Keratinocyte (primary cell): Measurements from ENCODE around the gene FREM1. TPM values are rescaled to one million over a fixed set of nuclear protein-coding genes. Genes with fewer than 3 reads are reported as not detected.

ENCODE experiments used
- DNase-seq: peaks from one replicate; pipeline ENCODE4 v3.0.0-alpha.2; 2011; ENCODE audit warnings: low read depth, missing footprints, low spot score
- FAIRE-seq: peaks from 2 replicates; lab custom pipeline; 2011; peaks lifted over from hg19 to GRCh38; lab: Jason Lieb, UNC
- H2AFZ ChIP-seq: 2 replicates; pipeline ENCODE4 v1.6.0; 2012; ENCODE audit warnings: low read length, control low read depth, inconsistent platforms; ENCODE audit not compliant: control insufficient read depth
- H3K27ac ChIP-seq: 2 replicates; pipeline ENCODE4 v1.5.1; 2011; ENCODE audit warnings: low read length; ENCODE audit not compliant: control insufficient read depth, insufficient read depth
- H3K27me3 ChIP-seq: 3 replicates; pipeline ENCODE4 v1.6.0; 2011; ENCODE audit warnings: low read length; ENCODE audit not compliant: control insufficient read depth, insufficient read depth; ENCODE audit errors: extremely low read depth
- H3K36me3 ChIP-seq, 2 experiments: 2 replicates in 1 of 2; 3 replicates in 1 of 2; pipeline ENCODE4 v1.5.1; 2011; ENCODE audit warnings: low read length in 2 of 2, mild to moderate bottlenecking in 1 of 2; ENCODE audit not compliant: control insufficient read depth in 2 of 2, insufficient read depth in 2 of 2; ENCODE audit errors: extremely low read depth in 1 of 2
- H3K4me1 ChIP-seq: 3 replicates; pipeline ENCODE4 v1.5.1; 2011; ENCODE audit warnings: low read length; ENCODE audit not compliant: control insufficient read depth, insufficient read depth; ENCODE audit errors: extremely low read depth
- H3K4me2 ChIP-seq: 3 replicates; pipeline ENCODE4 v1.6.0; 2011; ENCODE audit warnings: low read depth, low read length; ENCODE audit not compliant: control insufficient read depth, insufficient read depth; ENCODE audit errors: extremely low read depth
- H3K4me3 ChIP-seq, 3 experiments: fragments of 200-600 bp in 1 of 3; sonication (generic) in 1 of 3; 2 replicates in 2 of 3; 3 replicates in 1 of 3; pipeline ENCODE4 v1.5.1; 2011 to 2016; ENCODE audit warnings: low read length in 3 of 3, mild to moderate bottlenecking in 3 of 3, control low read depth in 2 of 3, inconsistent platforms in 1 of 3, low read depth in 1 of 3, mixed read lengths in 1 of 3, mixed run types in 1 of 3, moderate library complexity in 1 of 3; ENCODE audit not compliant: control insufficient read depth in 2 of 3, insufficient read depth in 2 of 3; ENCODE audit errors: extremely low read depth in 1 of 3
- H3K79me2 ChIP-seq: 2 replicates; pipeline ENCODE4 v1.6.0; 2012; ENCODE audit warnings: low read length; ENCODE audit not compliant: control insufficient read depth, insufficient read depth
- H3K9ac ChIP-seq: 3 replicates; pipeline ENCODE4 v1.6.0; 2011; ENCODE audit warnings: low read length; ENCODE audit not compliant: control insufficient read depth, insufficient read depth; ENCODE audit errors: extremely low read depth
- H3K9me1 ChIP-seq: 3 replicates; pipeline ENCODE4 v1.6.0; 2011; ENCODE audit warnings: low read length; ENCODE audit not compliant: control insufficient read depth, insufficient read depth; ENCODE audit errors: extremely low read depth
- H3K9me3 ChIP-seq: 2 replicates; pipeline ENCODE4 v1.5.1; 2012; ENCODE audit warnings: low read depth, low read length; ENCODE audit not compliant: control insufficient read depth
- H4K20me1 ChIP-seq: 3 replicates; pipeline ENCODE4 v1.6.0; 2011; ENCODE audit warnings: low read length; ENCODE audit not compliant: control insufficient read depth, insufficient read depth; ENCODE audit errors: extremely low read depth
- CTCF ChIP-seq, 3 experiments: IDR thresholded peaks in 1 of 3; conservative IDR thresholded peaks in 1 of 3; optimal IDR thresholded peaks in 1 of 3; 2 replicates in 2 of 3; 3 replicates in 1 of 3; pipeline versions ENCODE3 to v1.5.1; 2011; ENCODE audit warnings: low read length in 3 of 3, mild to moderate bottlenecking in 3 of 3, moderate library complexity in 2 of 3, control low read depth in 1 of 3, inconsistent platforms in 1 of 3; ENCODE audit not compliant: insufficient read depth in 2 of 3; ENCODE audit errors: extremely low read depth in 1 of 3
- EZH2 ChIP-seq: IDR thresholded peaks from one replicate; pipeline ENCODE4 v1.6.1; 2012; ENCODE audit warnings: inconsistent platforms, mild to moderate bottlenecking, low read length, moderate library complexity
- dilution Hi-C: fragments of 300-500 bp; cut with MboI; formaldehyde crosslinking; loops from one replicate; pipeline ENCODE4 v1.7.0; 2020; ENCODE audit warnings: low sequenced_read_pairs; ENCODE audit not compliant: extremely low pct_ligation_motif_present
- polyA plus RNA-seq, 5 experiments: library from polyadenylated mRNA; depleted of rRNA in 3 of 5; stranded (reverse) in 3 of 5; stranded (forward) in 1 of 5; unstranded in 1 of 5; fragments of >200 nt; gene quantifications; 1 replicate in 1 of 5; 2 replicates in 3 of 5; 3 replicates in 1 of 5; pipeline versions ENCODE4 v1.2.1 to v1.2.3, GENCODE V29; 2011 to 2012; ENCODE audit warnings: missing spikeins in 2 of 5, low read depth in 1 of 5, low replicate concordance in 1 of 5
- small RNA-seq, 3 experiments: library from RNA; depleted of rRNA; stranded (forward); fragments of <200 nt; gene quantifications; one replicate each; pipeline ENCODE3, GENCODE V24; 2012; ENCODE audit warnings: low read depth in 3 of 3, low replicate concordance in 1 of 3; ENCODE audit not compliant: insufficient read length in 3 of 3

Gene FREM1
- polyA plus RNA-seq, 1 donor (not counting 4 experiments of a cell fraction or from before 2014, with no cell fraction given) = under 0.01 TPM

DNA sequence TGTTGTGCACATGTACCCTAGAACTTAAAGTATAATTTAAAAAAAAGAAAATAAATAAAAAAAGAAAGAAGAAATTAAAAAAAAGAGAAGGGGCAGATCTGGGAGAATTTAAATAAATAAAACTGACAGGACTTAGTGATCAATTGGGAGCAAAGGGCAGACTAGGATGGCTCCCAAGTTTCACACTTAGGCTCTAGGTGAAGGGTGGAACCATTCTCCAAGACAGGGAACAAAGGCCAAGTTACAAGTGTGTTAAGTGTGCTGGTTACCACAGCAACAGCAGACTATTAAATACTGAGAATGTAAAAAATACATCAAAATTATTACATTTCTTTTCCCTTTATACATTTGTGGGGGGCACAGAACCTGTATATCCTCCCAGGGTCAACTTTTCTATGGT is 224.1 kb downstream of the FREM1 start:
- DNase-seq = no peak
- Histone ChIP-seq H2AFZ (no peak overlapping the region), H3K36me3 (peaks cover 0 to 6% of the 10 kb centered on the region in 2 experiments), H3K4me2 (no peak overlapping the region), H3K9me3 (no peaks in the 10 kb centered on the region), H3K4me3 (no peak overlapping the region), H3K27me3 (no peaks in the 10 kb centered on the region), H3K9me1 (no peaks in the 10 kb centered on the region), H3K27ac (no peak overlapping the region), H4K20me1 (no peaks in the 10 kb centered on the region), H3K9ac (no peak overlapping the region), H3K79me2 (no peaks in the 10 kb centered on the region), H3K4me1 (no peaks in the 10 kb centered on the region)
- no peak for TF ChIP-seq CTCF (optimal IDR thresholded peaks at IDR 0.05 in 1 of 3, IDR thresholded peaks at IDR 0.05 in 1 of 3, conservative IDR thresholded peaks at IDR 0.05 in 1 of 3; ENCODE audit: extremely low read depth in 1 of 3, insufficient read depth in 2 of 3, low read length in 3 of 3)
- no peak for TF ChIP-seq EZH2
- dilution Hi-C loops = no loop called here
- FAIRE-seq = no peak

Small RNA genes within 50 kb of the gene (small RNA-seq; reads per million reads assigned to genes)
- gene RNU6-1260P = 0 reads per million in 3 experiments

Other genes starting within 250 kb of the FREM1 start
- gene ZDHHC21, start 217.0 kb downstream of the FREM1 start, polyA plus RNA-seq = 2.0 to 4.2 TPM (median 3.9 TPM) in 3 replicates
- gene CER1, start 187.7 kb downstream of the FREM1 start, polyA plus RNA-seq = not detected in 3 replicates